ENCODE results near the gene FBXO21.

Gene FBXO21

GRCh38 chr12:117166107-117166506 is 24.2 kb downstream of the FBXO21 start:
- no peak for DNase-seq (ENCODE audit: low read depth in 2 of 2)
- TF ChIP-seq CTCF (IDR thresholded peaks at IDR 0.05; ENCODE audit: low read depth, low read length) = no peak
- H3K4me3 ChIP-seq (replicated peaks in 1 of 2; ENCODE audit: low read depth in 2 of 2, low read length in 2 of 2) = no peak overlapping the region

- no peak overlapping the region for H3K4me3 ChIP-seq (replicated peaks in 1 of 2; ENCODE audit: low read depth in 2 of 2, low read length in 2 of 2)
- TF ChIP-seq CTCF (IDR thresholded peaks at IDR 0.05; ENCODE audit: low read depth, low read length) = no peak
- no peak for DNase-seq (ENCODE audit: low read depth in 2 of 2)
Measured at GRCh38 chr12:117165342-117165741, 24.9 kb downstream of the FBXO21 start.

GRCh38 chr12:117162633-117163032 is 27.6 kb downstream of the FBXO21 start:
- DNase-seq (ENCODE audit: low read depth in 2 of 2) = no peak
- TF ChIP-seq CTCF (IDR thresholded peaks at IDR 0.05; ENCODE audit: low read depth, low read length) = no peak
- H3K4me3 ChIP-seq (replicated peaks in 1 of 2; ENCODE audit: low read depth in 2 of 2, low read length in 2 of 2) = no peak overlapping the region

GRCh38 chr12:117162167-117162539 is 28.1 kb downstream of the FBXO21 start:
- no peak for DNase-seq (ENCODE audit: low read depth in 2 of 2)
- no peak overlapping the region for H3K4me3 ChIP-seq (replicated peaks in 1 of 2; ENCODE audit: low read depth in 2 of 2, low read length in 2 of 2)
- TF ChIP-seq CTCF (IDR thresholded peaks at IDR 0.05; ENCODE audit: low read depth, low read length) = no peak

- TF ChIP-seq CTCF (IDR thresholded peaks at IDR 0.05; ENCODE audit: low read depth, low read length) = no peak
- DNase-seq (ENCODE audit: low read depth in 2 of 2) = peak in 1 of 2 donors; percentile 11
- no peak overlapping the region for H3K4me3 ChIP-seq (replicated peaks in 1 of 2; ENCODE audit: low read depth in 2 of 2, low read length in 2 of 2)
Measured at GRCh38 chr12:117161460-117162166, 28.7 kb downstream of the FBXO21 start.

GRCh38 chr12:117159674-117160073 is 30.6 kb downstream of the FBXO21 start:
- DNase-seq (ENCODE audit: low read depth in 2 of 2) = no peak
- no peak for TF ChIP-seq CTCF (IDR thresholded peaks at IDR 0.05; ENCODE audit: low read depth, low read length)
- H3K4me3 ChIP-seq (replicated peaks in 1 of 2; ENCODE audit: low read depth in 2 of 2, low read length in 2 of 2) = no peak overlapping the region

All from cardiac fibroblast (primary cell).